Measurements from ENCODE around the gene SYT7.

DNA sequence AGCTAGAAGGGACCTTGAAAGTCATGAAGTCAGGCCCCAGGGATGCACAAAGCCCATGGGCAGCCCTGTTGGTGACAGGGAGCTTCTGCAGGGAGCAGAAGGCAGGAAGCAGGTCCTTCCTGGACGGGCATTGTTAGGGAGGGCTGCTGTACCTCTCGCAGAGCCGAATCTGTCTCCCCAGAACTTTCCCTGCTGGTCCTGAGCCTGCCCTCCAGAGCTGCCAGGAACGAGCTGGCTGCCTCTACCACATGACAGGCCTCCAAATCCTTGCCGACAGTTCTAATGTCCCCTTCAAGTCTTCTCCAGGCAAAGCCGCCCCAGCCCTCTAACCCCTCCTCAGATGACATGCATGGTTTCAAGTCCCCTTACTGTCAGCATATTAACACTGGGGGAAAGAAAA lies 20.1 kb downstream of the SYT7 start:
- TF ChIP-seq, protein P1, sequence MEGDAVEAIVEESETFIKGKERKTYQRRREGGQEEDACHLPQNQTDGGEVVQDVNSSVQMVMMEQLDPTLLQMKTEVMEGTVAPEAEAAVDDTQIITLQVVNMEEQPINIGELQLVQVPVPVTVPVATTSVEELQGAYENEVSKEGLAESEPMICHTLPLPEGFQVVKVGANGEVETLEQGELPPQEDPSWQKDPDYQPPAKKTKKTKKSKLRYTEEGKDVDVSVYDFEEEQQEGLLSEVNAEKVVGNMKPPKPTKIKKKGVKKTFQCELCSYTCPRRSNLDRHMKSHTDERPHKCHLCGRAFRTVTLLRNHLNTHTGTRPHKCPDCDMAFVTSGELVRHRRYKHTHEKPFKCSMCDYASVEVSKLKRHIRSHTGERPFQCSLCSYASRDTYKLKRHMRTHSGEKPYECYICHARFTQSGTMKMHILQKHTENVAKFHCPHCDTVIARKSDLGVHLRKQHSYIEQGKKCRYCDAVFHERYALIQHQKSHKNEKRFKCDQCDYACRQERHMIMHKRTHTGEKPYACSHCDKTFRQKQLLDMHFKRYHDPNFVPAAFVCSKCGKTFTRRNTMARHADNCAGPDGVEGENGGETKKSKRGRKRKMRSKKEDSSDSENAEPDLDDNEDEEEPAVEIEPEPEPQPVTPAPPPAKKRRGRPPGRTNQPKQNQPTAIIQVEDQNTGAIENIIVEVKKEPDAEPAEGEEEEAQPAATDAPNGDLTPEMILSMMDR (IDR thresholded peaks at IDR 0.05) = no peak
- TF ChIP-seq POLR2A (IDR thresholded peaks at IDR 0.05) = no peak

All from testis (tissue), 2 donors.